Measurements from ENCODE around the gene DPEP2NB.

GRCh38 chr16:67963662-67964321 is 51.9 kb downstream of the DPEP2NB start:
- TF ChIP-seq CTCF (IDR thresholded peaks at IDR 0.05) (no peak), POLR2A (IDR thresholded peaks at IDR 0.05) (no peak), EP300 (IDR thresholded peaks at IDR 0.05) (no peak)
